Nephron progenitor cell (in vitro differentiated cells): ENCODE measurements around the gene TPPP3.

ENCODE experiments used
- DNase-seq: peaks from one replicate; pipeline ENCODE4 v3.0.0; 2021
- H3K27ac Mint-ChIP-seq: 2 replicates; pipeline ENCODE4 v1.8.0; 2021; ENCODE audit warnings: mild to moderate bottlenecking, moderate library complexity, mixed read lengths
- H3K27me3 Mint-ChIP-seq: 2 replicates; pipeline ENCODE4 v1.8.0; 2021; ENCODE audit warnings: mild to moderate bottlenecking, low read depth, mixed read lengths; ENCODE audit not compliant: poor library complexity
- H3K36me3 Mint-ChIP-seq: 2 replicates; pipeline ENCODE4 v1.8.0; 2021; ENCODE audit warnings: low read depth, mixed read lengths
- H3K4me1 Mint-ChIP-seq: 2 replicates; pipeline ENCODE4 v1.8.0; 2021; ENCODE audit warnings: mixed read lengths
- H3K4me3 Mint-ChIP-seq: 2 replicates; pipeline ENCODE4 v1.8.0; 2021; ENCODE audit warnings: mild to moderate bottlenecking, moderate library complexity, mixed read lengths
- H3K9me3 Mint-ChIP-seq: 2 replicates; pipeline ENCODE4 v1.8.0; 2021; ENCODE audit warnings: mild to moderate bottlenecking, moderate library complexity, mixed read lengths
- CTCF ChIP-seq: fragments of 200-600 bp; sonication (generic); IDR thresholded peaks from 2 replicates; pipeline ENCODE4 v1.5.0; 2021; ENCODE audit warnings: antibody characterized with exemption

TPPP3 gene

GRCh38 chr16:67429053-67429798 is 35.9 kb upstream of the TPPP3 start:
- no peak for DNase-seq
- Mint-ChIP-seq H3K27ac (no peak overlapping the region), H3K9me3 (no peaks in the 10 kb centered on the region), H3K36me3 (peaks cover 3% of the 10 kb centered on the region), H3K4me3 (peak overlapping the region; percentile 67), H3K27me3 (peaks cover 77% of the 10 kb centered on the region), H3K4me1 (peaks cover 71% of the 10 kb centered on the region)
- TF ChIP-seq CTCF: no peak

DNA sequence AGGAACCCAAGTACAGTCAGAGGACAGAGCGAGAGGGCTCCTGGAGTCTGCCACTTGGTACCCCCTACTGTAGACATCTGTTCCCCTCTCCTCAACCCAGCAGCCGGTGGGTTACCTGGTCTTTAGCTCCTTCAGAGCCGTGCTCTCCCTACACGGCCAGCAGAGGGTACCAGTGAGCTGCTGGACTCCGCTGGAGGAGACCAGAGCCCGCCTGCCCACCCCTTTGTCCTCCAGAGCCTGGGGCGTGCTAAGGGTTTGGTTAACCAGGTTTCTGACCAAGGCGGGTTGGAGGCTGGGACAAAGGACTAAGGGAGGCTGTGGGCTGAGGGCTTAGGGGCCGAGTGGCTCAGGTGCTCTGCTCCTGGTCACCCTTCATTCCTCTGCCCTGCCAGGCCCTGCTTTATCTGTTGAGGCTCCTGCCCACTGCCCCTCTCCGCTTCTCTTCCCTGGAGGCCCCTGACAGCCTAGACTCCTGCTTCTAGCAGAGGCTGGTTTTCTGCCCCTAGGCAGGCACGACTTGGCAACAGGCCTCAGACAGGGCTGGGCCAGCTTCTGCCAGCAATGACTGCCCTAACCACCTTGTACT is 34.9 kb upstream of the TPPP3 start:
- peak; percentile 86 for DNase-seq
- Mint-ChIP-seq H3K27ac (no peak overlapping the region), H3K4me1 (peaks cover 71% of the 10 kb centered on the region), H3K4me3 (no peak overlapping the region), H3K36me3 (no peaks in the 10 kb centered on the region), H3K9me3 (no peaks in the 10 kb centered on the region), H3K27me3 (peaks cover 72% of the 10 kb centered on the region)
- TF ChIP-seq CTCF: peak; percentile 84

DNA sequence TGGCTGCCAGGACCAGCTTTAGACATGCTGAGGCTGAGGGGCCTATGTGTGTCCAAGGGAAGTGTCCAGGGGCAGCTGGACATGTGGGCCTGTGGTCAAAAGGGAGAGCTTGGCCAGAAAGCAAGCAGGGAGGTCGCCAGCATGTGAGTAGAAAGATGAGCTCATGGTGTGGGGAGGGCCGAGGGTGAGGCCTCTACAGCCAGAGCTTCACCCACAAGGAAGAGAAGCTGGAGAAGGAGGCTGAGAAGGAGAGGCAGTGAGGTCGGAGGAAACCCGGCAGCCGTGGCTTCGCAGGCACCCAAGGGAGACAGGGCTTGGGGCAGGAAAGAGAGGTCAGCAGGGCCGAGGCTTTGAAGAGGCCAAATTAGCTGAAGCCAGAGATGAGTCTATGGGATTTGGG is 33.7 kb upstream of the TPPP3 start:
- Mint-ChIP-seq H3K4me1 (peaks cover 70% of the 10 kb centered on the region), H3K4me3 (no peak overlapping the region), H3K27me3 (peaks cover 65% of the 10 kb centered on the region), H3K36me3 (no peaks in the 10 kb centered on the region), H3K27ac (no peak overlapping the region), H3K9me3 (no peaks in the 10 kb centered on the region)
- DNase-seq: no peak
- TF ChIP-seq CTCF: no peak

DNA sequence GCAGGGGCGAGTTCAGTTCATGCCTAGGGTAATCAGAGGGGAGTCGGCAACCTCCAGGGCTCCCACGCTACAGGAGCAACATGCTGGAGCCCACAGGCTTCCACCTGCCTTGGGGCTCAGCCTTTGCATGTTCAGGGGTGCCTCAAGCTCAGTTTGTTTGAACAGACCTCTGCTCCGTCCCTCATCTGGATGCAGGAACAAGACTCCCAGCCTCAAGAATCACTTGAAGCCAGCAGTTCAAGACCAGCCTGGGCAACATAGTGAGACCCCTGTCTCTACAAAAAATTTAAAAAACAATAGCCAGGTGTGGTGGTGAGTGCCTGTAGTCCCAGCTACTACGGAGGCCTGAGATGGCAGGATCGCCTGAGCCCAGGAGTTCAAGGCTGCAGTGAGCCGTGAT is 32.7 kb upstream of the TPPP3 start:
- H3K4me1 Mint-ChIP-seq: peaks cover 65% of the 10 kb centered on the region
- no peaks in the 10 kb centered on the region for H3K9me3 Mint-ChIP-seq
- H3K27me3 Mint-ChIP-seq: peaks cover 68% of the 10 kb centered on the region
- TF ChIP-seq CTCF: no peak
- H3K27ac Mint-ChIP-seq: no peak overlapping the region
- H3K4me3 Mint-ChIP-seq: no peak overlapping the region
- DNase-seq: no peak
- no peaks in the 10 kb centered on the region for H3K36me3 Mint-ChIP-seq

GRCh38 chr16:67425580-67425979 is 32.3 kb upstream of the TPPP3 start:
- Mint-ChIP-seq H3K36me3 (no peaks in the 10 kb centered on the region), H3K27me3 (peaks cover 69% of the 10 kb centered on the region), H3K4me1 (peaks cover 65% of the 10 kb centered on the region), H3K4me3 (no peak overlapping the region), H3K27ac (no peak overlapping the region), H3K9me3 (no peaks in the 10 kb centered on the region)
- DNase-seq: no peak
- no peak for TF ChIP-seq CTCF

DNA sequence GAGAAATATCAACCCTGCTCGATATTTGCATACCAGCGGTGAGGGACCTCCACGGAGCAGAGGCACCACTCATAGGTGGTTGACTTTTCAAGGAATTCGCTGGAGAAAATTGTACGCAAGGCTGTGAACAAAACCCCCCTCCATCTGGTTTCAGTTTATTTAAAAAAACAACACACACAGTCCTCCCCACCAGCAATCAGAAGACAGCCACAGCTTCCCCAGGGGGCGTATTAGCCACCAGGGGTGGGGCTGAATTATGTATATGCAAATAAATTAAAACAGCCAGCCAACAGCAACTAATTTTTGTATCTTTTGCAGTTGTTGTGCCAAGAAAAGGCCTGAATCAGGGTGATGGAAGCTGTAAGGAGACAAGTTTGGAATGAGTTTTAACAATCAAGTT is 31.8 kb upstream of the TPPP3 start:
- H3K4me1 Mint-ChIP-seq: peaks cover 61% of the 10 kb centered on the region
- no peaks in the 10 kb centered on the region for H3K36me3 Mint-ChIP-seq
- no peaks in the 10 kb centered on the region for H3K9me3 Mint-ChIP-seq
- H3K27ac Mint-ChIP-seq: no peak overlapping the region
- no peak for DNase-seq
- peaks cover 64% of the 10 kb centered on the region for H3K27me3 Mint-ChIP-seq
- TF ChIP-seq CTCF: no peak
- peak overlapping the region; percentile 8 for H3K4me3 Mint-ChIP-seq
